GM23338 (cell line): ENCODE results near the gene C3orf70. TPM values are rescaled to one million over a fixed set of nuclear protein-coding genes. Genes with fewer than 3 reads are reported as not detected.

Experiments
- ATAC-seq: fragments of 200-7000 bp; cut with Tn5 transposase; 3 replicates; pipeline ENCODE4 v1.9.1; 2020
- DNase-seq: peaks from one replicate; pipeline ENCODE4 v3.0.0-alpha.2; 2015; ENCODE audit warnings: low spot score
- H2AFZ ChIP-seq: fragments of 200-600 bp; sonication (generic); 2 replicates; pipeline ENCODE4 v1.8.0; 2016; ENCODE audit warnings: antibody characterized with exemption, mild to moderate bottlenecking, moderate library complexity
- H3F3A ChIP-seq: fragments of 200-600 bp; sonication (generic); replicated peaks from 2 replicates; pipeline ENCODE4 v1.8.0; 2017; ENCODE audit warnings: antibody characterized with exemption, mixed run types, low read depth
- H3K27ac ChIP-seq: fragments of 200-600 bp; sonication (generic); 2 replicates; pipeline ENCODE4 v1.6.1; 2016; ENCODE audit warnings: low read depth
- H3K27me3 ChIP-seq: fragments of 200-600 bp; sonication (generic); 2 replicates; pipeline ENCODE4 v1.8.0; 2016; ENCODE audit warnings: mild to moderate bottlenecking, mixed run types, moderate library complexity; ENCODE audit not compliant: insufficient read depth
- H3K36me3 ChIP-seq: fragments of 200-600 bp; sonication (generic); 2 replicates; pipeline ENCODE4 v1.8.0; 2016; ENCODE audit warnings: mild to moderate bottlenecking; ENCODE audit not compliant: insufficient read depth
- H3K4me1 ChIP-seq: fragments of 200-600 bp; sonication (generic); 2 replicates; pipeline ENCODE4 v1.8.0; 2016; ENCODE audit warnings: mild to moderate bottlenecking, moderate library complexity; ENCODE audit not compliant: insufficient read depth
- H3K4me2 ChIP-seq: fragments of 200-600 bp; sonication (generic); 2 replicates; pipeline ENCODE4 v1.7.1; 2017; ENCODE audit warnings: mixed run types
- H3K4me3 ChIP-seq: fragments of 200-600 bp; sonication (generic); 2 replicates; pipeline ENCODE4 v1.6.1; 2016; ENCODE audit warnings: mixed run types
- H3K79me2 ChIP-seq: fragments of 200-600 bp; sonication (generic); replicated peaks from 2 replicates; pipeline ENCODE4 v1.8.0; 2017; ENCODE audit warnings: mild to moderate bottlenecking; ENCODE audit not compliant: insufficient read depth
- H3K9me2 ChIP-seq: fragments of 200-600 bp; sonication (generic); 2 replicates; pipeline ENCODE4 v1.8.0; 2017; ENCODE audit not compliant: insufficient read depth
- H4K20me1 ChIP-seq: fragments of 200-600 bp; sonication (generic); replicated peaks from 2 replicates; pipeline ENCODE4 v1.8.0; 2017; ENCODE audit warnings: mild to moderate bottlenecking; ENCODE audit not compliant: insufficient read depth
- H3K27ac Mint-ChIP-seq: 2 replicates; pipeline ENCODE4 v1.8.0; 2020; ENCODE audit warnings: inconsistent platforms, mild to moderate bottlenecking, moderate library complexity, mixed read lengths
- H3K27me3 Mint-ChIP-seq: 3 replicates; pipeline ENCODE4 v1.8.0; 2022; ENCODE audit warnings: low read depth, mild to moderate bottlenecking, moderate library complexity, mixed read lengths, inconsistent platforms; ENCODE audit not compliant: insufficient read depth, poor library complexity
- H3K36me3 Mint-ChIP-seq: 3 replicates; pipeline ENCODE4 v1.8.0; 2021; ENCODE audit warnings: low read depth, mild to moderate bottlenecking, inconsistent platforms, moderate library complexity, mixed read lengths
- H3K4me1 Mint-ChIP-seq: 3 replicates; pipeline ENCODE4 v1.8.0; 2020; ENCODE audit warnings: mild to moderate bottlenecking, inconsistent platforms, mixed read lengths
- H3K4me3 Mint-ChIP-seq: 3 replicates; pipeline ENCODE4 v1.8.0; 2021; ENCODE audit warnings: moderate library complexity, mild to moderate bottlenecking, inconsistent platforms, mixed read lengths
- H3K9me3 Mint-ChIP-seq: 3 replicates; pipeline ENCODE4 v1.8.0; 2020; ENCODE audit warnings: moderate library complexity, mild to moderate bottlenecking, inconsistent platforms, mixed read lengths
- CREB1 ChIP-seq: fragments of 250-450 bp; sonication (Bioruptor Pico); IDR thresholded peaks from 2 replicates; pipeline ENCODE4 v1.5.0; 2020; ENCODE audit warnings: low read depth, mild to moderate bottlenecking, moderate library complexity
- EZH2 ChIP-seq: fragments of 200-600 bp; sonication (generic); IDR thresholded peaks from one replicate; pipeline ENCODE4 v1.8.0; 2017; ENCODE audit warnings: antibody characterized with exemption, mild to moderate bottlenecking, low read depth; ENCODE audit not compliant: unreplicated experiment
- EZH2phosphoT487 ChIP-seq: fragments of 200-600 bp; sonication (generic); IDR thresholded peaks from one replicate; pipeline ENCODE4 v1.8.1; 2018; ENCODE audit warnings: antibody characterized with exemption; ENCODE audit not compliant: unreplicated experiment
- JUNB ChIP-seq: IDR thresholded peaks from one replicate; pipeline ENCODE4 v1.6.1; 2016; ENCODE audit warnings: antibody characterized with exemption; ENCODE audit not compliant: unreplicated experiment
- NANOG ChIP-seq: IDR thresholded peaks from 2 replicates; pipeline ENCODE4 v1.6.1; 2016; ENCODE audit warnings: antibody characterized with exemption, borderline replicate concordance
- POLR2AphosphoS5 ChIP-seq: IDR thresholded peaks from 2 replicates; pipeline ENCODE4 v1.6.1; 2016; ENCODE audit warnings: antibody characterized with exemption, low read depth
- STAT1 ChIP-seq: IDR thresholded peaks from one replicate; pipeline ENCODE4 v1.6.1; 2016; ENCODE audit warnings: antibody characterized with exemption; ENCODE audit not compliant: unreplicated experiment
- ZNF114 ChIP-seq: fragments of 250-450 bp; sonication (Bioruptor Pico); IDR thresholded peaks from 2 replicates; pipeline ENCODE4 v1.5.0; 2020; ENCODE audit warnings: mild to moderate bottlenecking, moderate library complexity
- ZNF331 ChIP-seq: fragments of 250-450 bp; sonication (Bioruptor Pico); IDR thresholded peaks from 2 replicates; pipeline ENCODE4 v1.5.0; 2020; ENCODE audit warnings: low read depth, mild to moderate bottlenecking, moderate library complexity
- polyA plus RNA-seq: library from polyadenylated mRNA; unstranded; fragments of >200 nt; fragmentation: Nextera tagmentation; extraction: Ambion mirVana; gene quantifications from 2 replicates; pipeline ENCODE4 v1.2.1, GENCODE V29; 2016
- total RNA-seq: library from RNA; depleted of rRNA; stranded (reverse); fragments of >200 nt; shearing (Covaris generic); gene quantifications from 2 replicates; pipeline ENCODE4 v1.2.3, GENCODE V29; 2014
- TF ChIP-seq, protein P1 (sequence below): IDR thresholded peaks from one replicate; pipeline ENCODE4 v1.6.1; 2018; ENCODE audit warnings: antibody characterized with exemption; ENCODE audit not compliant: unreplicated experiment
- TF ChIP-seq, protein P2 (sequence below), 2 experiments: fragments of 200-600 bp in 1 of 2; sonication (generic) in 1 of 2; conservative IDR thresholded peaks; 2 replicates each; pipeline versions ENCODE4 v1.5.1 to v1.6.1; 2016 to 2017; ENCODE audit warnings: antibody characterized with exemption in 2 of 2, low read depth in 2 of 2, mild to moderate bottlenecking in 2 of 2, moderate library complexity in 1 of 2
- TF ChIP-seq, protein P3 (sequence below): fragments of 250-450 bp; sonication (Bioruptor Pico); IDR thresholded peaks from 2 replicates; pipeline ENCODE4 v1.5.0; 2020; ENCODE audit warnings: mild to moderate bottlenecking, moderate library complexity
- TF ChIP-seq, protein P4 (sequence below): IDR thresholded peaks from 2 replicates; pipeline ENCODE4 v1.6.1; 2016; ENCODE audit warnings: antibody characterized with exemption

The C3orf70 gene
- total and polyA plus RNA-seq, 2 experiments from 2014 or later, result 0.45 to 1.5 TPM

DNA sequence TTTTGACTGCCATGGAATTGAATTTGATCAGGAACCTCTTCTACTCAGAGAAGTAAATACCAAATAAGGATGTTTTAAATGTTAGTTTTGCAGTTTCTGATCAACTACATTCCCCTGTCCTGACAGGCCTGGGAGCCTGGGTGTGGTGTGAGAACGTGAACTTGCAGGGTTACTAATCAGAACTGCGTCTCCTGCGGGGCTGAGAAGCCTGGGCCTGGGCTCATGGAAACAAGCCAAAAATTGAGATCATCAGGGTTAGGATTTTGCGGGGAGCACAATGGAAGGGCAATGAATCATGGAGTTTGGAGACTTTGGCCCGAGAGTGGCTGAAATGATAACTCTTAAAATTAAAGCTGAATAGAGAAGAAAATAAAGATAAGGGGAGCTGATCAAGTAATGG is 47.8 kb upstream of the C3orf70 start:
- Histone ChIP-seq H4K20me1 (no peaks in the 10 kb centered on the region), H3K4me1 (no peaks in the 10 kb centered on the region), H3K36me3 (no peaks in the 10 kb centered on the region), H3K4me3 (no peak overlapping the region), H3F3A (no peaks in the 10 kb centered on the region), H3K27ac (no peak overlapping the region), H3K4me2 (no peak overlapping the region), H2AFZ (no peak overlapping the region), H3K79me2 (no peaks in the 10 kb centered on the region), H3K9me2 (no peaks in the 10 kb centered on the region), H3K27me3 (no peaks in the 10 kb centered on the region)
- Mint-ChIP-seq H3K4me1 (no peaks in the 10 kb centered on the region), H3K36me3 (no peaks in the 10 kb centered on the region), H3K9me3 (no peaks in the 10 kb centered on the region; the same call in 2 of the 3 replicates), H3K27me3 (peaks cover 1% of the 10 kb centered on the region), H3K4me3 (no peak overlapping the region), H3K27ac (no peak overlapping the region; the same call in 1 of the 2 replicates)
- TF ChIP-seq, protein P1, sequence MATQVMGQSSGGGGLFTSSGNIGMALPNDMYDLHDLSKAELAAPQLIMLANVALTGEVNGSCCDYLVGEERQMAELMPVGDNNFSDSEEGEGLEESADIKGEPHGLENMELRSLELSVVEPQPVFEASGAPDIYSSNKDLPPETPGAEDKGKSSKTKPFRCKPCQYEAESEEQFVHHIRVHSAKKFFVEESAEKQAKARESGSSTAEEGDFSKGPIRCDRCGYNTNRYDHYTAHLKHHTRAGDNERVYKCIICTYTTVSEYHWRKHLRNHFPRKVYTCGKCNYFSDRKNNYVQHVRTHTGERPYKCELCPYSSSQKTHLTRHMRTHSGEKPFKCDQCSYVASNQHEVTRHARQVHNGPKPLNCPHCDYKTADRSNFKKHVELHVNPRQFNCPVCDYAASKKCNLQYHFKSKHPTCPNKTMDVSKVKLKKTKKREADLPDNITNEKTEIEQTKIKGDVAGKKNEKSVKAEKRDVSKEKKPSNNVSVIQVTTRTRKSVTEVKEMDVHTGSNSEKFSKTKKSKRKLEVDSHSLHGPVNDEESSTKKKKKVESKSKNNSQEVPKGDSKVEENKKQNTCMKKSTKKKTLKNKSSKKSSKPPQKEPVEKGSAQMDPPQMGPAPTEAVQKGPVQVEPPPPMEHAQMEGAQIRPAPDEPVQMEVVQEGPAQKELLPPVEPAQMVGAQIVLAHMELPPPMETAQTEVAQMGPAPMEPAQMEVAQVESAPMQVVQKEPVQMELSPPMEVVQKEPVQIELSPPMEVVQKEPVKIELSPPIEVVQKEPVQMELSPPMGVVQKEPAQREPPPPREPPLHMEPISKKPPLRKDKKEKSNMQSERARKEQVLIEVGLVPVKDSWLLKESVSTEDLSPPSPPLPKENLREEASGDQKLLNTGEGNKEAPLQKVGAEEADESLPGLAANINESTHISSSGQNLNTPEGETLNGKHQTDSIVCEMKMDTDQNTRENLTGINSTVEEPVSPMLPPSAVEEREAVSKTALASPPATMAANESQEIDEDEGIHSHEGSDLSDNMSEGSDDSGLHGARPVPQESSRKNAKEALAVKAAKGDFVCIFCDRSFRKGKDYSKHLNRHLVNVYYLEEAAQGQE, result no peak
- TF ChIP-seq POLR2AphosphoS5 (no peak), ZNF114 (CRISPR knock-in tag) (no peak), JUNB (no peak), EZH2 (no peak), CREB1 (CRISPR knock-in tag) (no peak), EZH2phosphoT487 (no peak), STAT1 (no peak), ZNF331 (CRISPR knock-in tag) (no peak), NANOG (no peak)
- TF ChIP-seq, protein P2, sequence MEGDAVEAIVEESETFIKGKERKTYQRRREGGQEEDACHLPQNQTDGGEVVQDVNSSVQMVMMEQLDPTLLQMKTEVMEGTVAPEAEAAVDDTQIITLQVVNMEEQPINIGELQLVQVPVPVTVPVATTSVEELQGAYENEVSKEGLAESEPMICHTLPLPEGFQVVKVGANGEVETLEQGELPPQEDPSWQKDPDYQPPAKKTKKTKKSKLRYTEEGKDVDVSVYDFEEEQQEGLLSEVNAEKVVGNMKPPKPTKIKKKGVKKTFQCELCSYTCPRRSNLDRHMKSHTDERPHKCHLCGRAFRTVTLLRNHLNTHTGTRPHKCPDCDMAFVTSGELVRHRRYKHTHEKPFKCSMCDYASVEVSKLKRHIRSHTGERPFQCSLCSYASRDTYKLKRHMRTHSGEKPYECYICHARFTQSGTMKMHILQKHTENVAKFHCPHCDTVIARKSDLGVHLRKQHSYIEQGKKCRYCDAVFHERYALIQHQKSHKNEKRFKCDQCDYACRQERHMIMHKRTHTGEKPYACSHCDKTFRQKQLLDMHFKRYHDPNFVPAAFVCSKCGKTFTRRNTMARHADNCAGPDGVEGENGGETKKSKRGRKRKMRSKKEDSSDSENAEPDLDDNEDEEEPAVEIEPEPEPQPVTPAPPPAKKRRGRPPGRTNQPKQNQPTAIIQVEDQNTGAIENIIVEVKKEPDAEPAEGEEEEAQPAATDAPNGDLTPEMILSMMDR (conservative IDR thresholded peaks at IDR 0.05; ENCODE audit: low read depth in 2 of 2), result no peak
- TF ChIP-seq, protein P3, sequence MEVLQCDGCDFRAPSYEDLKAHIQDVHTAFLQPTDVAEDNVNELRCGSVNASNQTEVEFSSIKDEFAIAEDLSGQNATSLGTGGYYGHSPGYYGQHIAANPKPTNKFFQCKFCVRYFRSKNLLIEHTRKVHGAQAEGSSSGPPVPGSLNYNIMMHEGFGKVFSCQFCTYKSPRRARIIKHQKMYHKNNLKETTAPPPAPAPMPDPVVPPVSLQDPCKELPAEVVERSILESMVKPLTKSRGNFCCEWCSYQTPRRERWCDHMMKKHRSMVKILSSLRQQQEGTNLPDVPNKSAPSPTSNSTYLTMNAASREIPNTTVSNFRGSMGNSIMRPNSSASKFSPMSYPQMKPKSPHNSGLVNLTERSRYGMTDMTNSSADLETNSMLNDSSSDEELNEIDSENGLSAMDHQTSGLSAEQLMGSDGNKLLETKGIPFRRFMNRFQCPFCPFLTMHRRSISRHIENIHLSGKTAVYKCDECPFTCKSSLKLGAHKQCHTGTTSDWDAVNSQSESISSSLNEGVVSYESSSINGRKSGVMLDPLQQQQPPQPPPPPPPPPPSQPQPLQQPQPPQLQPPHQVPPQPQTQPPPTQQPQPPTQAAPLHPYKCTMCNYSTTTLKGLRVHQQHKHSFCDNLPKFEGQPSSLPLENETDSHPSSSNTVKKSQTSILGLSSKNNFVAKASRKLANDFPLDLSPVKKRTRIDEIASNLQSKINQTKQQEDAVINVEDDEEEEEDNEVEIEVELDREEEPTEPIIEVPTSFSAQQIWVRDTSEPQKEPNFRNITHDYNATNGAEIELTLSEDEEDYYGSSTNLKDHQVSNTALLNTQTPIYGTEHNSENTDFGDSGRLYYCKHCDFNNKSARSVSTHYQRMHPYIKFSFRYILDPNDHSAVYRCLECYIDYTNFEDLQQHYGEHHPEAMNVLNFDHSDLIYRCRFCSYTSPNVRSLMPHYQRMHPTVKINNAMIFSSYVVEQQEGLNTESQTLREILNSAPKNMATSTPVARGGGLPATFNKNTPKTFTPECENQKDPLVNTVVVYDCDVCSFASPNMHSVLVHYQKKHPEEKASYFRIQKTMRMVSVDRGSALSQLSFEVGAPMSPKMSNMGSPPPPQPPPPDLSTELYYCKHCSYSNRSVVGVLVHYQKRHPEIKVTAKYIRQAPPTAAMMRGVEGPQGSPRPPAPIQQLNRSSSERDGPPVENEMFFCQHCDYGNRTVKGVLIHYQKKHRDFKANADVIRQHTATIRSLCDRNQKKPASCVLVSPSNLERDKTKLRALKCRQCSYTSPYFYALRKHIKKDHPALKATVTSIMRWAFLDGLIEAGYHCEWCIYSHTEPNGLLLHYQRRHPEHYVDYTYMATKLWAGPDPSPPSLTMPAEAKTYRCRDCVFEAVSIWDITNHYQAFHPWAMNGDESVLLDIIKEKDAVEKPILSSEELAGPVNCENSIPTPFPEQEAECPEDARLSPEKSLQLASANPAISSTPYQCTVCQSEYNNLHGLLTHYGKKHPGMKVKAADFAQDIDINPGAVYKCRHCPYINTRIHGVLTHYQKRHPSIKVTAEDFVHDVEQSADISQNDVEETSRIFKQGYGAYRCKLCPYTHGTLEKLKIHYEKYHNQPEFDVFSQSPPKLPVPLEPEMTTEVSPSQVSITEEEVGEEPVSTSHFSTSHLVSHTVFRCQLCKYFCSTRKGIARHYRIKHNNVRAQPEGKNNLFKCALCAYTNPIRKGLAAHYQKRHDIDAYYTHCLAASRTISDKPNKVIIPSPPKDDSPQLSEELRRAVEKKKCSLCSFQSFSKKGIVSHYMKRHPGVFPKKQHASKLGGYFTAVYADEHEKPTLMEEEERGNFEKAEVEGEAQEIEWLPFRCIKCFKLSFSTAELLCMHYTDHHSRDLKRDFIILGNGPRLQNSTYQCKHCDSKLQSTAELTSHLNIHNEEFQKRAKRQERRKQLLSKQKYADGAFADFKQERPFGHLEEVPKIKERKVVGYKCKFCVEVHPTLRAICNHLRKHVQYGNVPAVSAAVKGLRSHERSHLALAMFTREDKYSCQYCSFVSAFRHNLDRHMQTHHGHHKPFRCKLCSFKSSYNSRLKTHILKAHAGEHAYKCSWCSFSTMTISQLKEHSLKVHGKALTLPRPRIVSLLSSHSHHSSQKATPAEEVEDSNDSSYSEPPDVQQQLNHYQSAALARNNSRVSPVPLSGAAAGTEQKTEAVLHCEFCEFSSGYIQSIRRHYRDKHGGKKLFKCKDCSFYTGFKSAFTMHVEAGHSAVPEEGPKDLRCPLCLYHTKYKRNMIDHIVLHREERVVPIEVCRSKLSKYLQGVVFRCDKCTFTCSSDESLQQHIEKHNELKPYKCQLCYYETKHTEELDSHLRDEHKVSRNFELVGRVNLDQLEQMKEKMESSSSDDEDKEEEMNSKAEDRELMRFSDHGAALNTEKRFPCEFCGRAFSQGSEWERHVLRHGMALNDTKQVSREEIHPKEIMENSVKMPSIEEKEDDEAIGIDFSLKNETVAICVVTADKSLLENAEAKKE (CRISPR knock-in tag), result no peak
- TF ChIP-seq, protein P4, sequence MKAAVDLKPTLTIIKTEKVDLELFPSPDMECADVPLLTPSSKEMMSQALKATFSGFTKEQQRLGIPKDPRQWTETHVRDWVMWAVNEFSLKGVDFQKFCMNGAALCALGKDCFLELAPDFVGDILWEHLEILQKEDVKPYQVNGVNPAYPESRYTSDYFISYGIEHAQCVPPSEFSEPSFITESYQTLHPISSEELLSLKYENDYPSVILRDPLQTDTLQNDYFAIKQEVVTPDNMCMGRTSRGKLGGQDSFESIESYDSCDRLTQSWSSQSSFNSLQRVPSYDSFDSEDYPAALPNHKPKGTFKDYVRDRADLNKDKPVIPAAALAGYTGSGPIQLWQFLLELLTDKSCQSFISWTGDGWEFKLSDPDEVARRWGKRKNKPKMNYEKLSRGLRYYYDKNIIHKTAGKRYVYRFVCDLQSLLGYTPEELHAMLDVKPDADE, result no peak
- ATAC-seq (no peak), DNase-seq (no peak)
